G401.6 (cell line): Measurements from ENCODE around the gene ETV5.

Source experiments
- FAIRE-seq: peaks from 2 replicates; lab custom pipeline; 2012; peaks lifted over from hg19 to GRCh38; lab: Jason Lieb, UNC

The ETV5 gene

DNA sequence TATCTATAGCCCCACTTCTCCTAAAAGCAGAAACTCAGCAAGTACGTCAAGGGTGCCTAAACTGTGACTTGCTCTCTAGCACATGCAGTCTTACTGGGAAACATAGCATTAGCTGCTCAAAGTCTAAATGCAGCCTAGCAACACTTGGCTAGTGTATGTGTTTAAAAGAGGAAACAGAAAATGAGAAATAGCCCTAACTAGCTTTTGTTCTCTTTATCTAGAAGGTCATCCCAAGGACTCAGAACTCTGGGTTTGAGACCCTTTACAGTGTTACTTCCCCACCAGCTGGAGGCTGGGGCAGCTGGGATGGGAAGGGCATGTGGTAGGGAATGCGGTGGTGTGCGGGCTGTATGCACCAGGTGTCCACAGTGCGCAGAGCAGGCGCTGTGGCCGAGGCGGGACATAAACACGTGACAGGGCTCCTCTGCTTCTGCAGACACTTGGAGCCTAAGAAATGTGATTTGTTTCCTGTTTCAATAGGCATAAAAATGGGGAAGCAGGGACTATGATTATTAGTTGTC is 13.3 kb downstream of the ETV5 start:
- FAIRE-seq, result no peak

DNA sequence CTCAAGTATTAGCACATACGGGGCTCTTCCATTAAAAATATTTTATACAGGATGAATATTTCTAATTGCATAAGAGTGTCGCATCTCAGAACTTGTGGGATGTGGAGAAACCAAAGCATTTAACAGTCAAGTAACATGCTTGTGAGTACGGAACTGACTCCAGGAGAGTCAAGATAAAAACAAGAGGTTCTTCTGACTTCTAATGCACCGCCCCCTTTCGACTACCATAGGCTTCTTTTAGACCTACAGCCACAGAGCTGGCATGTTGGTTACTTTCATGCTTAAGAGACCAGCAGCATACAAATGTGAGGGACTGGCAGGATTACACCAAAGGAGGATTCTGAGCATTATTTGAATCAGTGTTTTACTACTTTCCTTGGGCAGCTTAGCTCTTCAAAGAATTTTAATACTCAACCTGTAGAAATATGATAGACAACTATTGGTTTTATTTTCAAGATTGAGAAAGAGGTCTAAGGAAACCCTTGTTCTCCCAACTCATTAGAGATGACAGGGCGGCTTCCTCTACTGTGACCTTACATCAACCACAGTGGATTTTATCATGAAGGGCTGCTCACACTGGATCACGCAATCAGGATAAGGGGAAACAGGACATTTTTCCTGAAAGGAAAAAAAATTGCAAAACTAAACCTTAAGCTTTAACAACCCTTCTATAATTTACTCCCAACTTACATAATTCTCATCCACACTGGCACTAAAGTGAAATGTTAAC is 14.0 kb downstream of the ETV5 start:
- no peak for FAIRE-seq

DNA sequence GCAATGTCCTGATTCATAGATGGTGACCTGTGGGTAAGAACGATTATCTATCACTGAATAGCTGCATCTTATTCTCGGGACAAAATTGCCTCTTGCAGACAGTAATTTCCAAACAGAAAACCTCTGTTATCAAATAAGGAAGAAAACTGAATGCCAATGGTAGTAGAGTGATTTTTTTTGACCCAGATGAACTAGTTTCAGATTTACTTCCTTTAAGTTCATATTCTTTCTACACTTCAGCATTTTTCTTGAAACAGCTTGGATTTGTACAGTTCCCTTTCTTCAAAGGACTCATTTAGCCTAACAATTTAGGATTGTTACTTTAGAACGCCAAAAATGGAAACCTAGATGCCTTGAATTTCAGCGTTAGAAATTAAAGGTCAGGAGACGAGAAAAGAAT is 14.6 kb downstream of the ETV5 start:
- no peak for FAIRE-seq

DNA sequence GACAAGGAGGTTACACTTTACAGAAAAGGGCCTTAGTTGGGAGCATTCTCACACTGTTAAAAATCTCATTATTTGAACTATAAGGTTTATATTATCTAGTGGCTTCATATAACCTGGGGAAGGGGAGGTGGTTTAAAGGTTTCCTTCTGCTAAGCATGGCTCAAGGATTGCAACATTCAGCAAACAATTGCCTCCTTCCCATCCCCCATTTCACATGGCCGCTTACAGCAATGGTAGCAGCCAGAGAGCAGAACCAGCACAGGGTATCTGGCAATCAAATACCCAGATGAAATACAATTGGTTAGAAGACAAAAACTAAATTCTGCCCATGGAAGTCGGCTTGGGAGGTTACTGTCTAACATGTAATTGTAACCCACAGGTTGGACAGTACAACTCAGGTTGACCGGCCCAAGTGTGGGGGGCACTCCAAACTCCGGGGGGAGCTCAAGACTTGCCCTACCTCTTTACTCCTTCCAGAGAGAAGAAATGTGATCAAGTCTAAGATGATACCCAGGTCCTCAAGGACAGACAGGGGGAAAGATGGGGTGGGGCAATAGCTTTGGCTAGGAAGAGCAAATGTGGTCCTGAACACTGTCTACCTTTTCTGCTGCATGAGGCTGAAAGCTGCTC is 15.5 kb downstream of the ETV5 start:
- FAIRE-seq, result no peak

DNA sequence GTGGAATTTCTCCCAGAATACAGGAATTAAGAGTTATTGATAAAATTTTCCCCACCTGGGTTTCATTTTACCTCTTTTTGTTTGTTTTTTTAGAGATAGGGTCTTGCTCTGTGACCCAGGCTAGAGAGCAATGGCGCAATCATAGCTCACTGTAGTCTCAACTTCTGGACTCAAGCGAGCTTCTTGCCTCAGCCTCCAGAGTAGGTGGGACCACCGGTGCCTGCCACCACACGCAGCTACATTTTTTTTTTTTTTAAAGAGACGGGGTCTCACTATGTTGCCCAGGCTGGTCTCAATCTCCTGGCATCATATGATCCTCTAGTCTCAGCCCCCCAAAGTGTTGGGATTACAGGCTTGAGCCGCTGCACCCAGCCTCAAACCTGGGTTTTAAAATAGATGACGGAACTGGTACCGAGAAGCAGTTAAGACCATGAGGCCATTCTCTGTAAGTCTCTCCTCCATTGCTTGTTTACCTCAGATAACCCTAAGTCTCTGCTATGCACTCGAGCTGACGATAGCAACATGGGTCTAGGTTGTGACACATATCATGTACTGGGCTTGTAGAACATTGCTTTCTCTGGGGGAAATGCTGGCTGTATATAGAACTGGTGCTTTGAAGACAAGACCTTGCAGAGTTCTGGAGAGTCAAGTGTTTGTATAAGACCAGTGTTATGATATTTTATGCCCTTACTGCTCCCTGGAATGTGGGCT is 16.4 kb downstream of the ETV5 start:
- no peak for FAIRE-seq

DNA sequence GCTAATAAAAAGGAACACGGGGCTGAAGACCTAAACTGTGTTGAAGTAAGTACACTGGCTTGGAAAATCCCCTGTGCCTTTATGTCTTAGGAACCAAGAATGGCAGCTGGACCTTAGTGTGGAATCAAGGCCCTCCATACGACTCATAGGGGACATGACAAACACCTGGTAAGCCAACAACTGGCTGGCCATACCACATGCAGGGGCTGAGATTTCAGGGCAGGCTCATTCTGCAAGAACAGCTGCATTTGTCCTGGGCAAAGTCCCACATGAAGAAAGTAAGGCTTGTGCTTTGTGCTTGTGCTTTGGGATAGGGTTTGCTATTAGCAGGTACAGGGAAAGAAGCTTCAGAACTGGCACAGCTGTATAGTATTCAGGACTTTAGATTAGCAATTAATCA is 18.0 kb downstream of the ETV5 start:
- FAIRE-seq, result no peak

DNA sequence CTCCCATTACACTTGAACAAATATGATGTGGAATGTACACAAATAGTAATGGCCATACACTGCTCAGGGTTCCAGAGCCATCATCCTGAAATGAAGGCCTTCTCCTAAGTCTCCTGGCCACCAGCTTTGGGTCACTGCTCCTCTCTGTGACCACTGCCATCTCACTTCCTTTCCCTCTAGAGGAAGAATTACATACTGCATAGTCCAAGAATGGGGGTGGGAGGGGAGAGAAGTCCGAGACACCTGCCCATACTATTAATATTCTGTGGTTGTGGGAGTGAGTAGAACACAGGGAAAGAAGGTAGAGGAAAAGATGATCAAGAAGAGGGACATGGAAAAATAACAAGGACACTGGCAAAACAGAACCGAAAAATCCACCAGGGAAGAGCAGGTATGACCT is 20.6 kb downstream of the ETV5 start:
- no peak for FAIRE-seq

DNA sequence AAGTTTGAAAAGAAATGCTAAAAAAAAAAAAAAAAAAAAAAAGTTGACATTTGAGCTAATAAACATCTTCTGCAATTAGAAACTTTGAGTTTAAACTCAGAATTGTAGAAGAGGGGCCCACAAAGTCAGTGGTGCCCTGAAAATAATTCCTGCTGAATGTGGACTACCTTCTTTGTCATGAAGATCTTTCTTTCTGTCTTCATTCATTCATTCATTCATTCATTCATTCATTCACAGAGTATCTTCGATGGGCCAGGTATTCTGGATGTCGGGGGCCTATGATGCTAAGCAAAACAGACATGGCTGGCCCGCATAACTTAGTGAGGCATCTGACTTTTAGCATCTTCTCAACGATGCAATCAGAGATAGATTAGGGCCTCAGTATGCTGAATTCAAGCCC is 24.6 kb downstream of the ETV5 start:
- FAIRE-seq, result no peak

DNA sequence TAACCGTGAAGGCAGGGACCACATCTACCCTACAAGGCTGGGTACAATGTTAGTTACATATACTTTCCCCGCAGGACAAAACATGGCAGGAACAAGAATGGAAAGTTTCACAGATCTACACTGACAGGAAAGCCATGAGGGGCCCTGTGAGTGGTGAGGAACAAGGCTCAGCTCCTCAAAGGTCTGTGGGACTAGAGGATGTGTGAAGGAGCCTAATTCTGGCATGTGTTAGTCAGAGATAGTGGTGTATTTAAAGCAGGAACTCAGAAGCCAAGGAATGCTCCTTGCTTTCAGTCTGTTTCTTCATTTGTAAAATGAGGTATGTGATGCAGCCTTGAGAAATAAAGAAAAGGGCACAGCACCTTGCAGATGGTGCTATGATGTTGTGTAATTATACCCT is 25.1 kb downstream of the ETV5 start:
- no peak for FAIRE-seq

DNA sequence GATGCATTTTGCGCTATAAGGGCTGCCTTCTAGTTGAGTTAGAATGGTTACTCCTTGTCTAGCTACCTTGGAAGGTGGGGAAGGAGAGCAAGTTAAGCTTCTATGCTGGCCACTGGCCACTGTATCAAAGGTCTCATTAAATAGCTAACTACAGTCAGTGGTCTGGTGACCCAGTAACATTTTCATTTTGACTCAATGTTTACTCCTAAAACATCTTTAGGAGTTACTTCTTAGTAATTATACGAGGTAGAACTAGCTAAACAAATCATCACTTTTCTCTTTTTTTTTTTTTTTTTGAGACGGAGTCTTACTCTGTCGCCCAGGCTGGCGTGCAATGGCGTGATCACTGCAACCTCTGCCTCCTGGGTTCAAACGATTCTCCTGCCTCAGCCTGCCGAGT is 26.7 kb downstream of the ETV5 start:
- no peak for FAIRE-seq

DNA sequence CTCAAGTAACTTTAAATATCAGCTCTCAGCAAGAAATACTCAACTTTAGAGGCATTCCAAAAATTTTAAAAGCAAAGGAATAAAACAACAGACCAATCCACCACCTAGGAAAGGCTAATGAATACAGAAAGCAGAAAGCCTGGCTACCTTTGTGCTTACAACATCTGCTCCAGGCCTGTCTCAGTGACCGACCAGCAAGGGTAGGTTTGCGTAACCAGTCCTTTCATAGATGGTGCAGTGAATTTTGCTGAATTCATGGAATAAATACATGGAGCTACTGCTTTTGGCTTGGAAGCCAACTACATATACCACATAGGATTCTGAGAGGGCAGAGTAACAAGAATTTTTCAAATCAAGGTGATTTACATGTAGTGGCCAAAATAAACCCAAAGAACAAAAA is 27.2 kb downstream of the ETV5 start:
- no peak for FAIRE-seq

DNA sequence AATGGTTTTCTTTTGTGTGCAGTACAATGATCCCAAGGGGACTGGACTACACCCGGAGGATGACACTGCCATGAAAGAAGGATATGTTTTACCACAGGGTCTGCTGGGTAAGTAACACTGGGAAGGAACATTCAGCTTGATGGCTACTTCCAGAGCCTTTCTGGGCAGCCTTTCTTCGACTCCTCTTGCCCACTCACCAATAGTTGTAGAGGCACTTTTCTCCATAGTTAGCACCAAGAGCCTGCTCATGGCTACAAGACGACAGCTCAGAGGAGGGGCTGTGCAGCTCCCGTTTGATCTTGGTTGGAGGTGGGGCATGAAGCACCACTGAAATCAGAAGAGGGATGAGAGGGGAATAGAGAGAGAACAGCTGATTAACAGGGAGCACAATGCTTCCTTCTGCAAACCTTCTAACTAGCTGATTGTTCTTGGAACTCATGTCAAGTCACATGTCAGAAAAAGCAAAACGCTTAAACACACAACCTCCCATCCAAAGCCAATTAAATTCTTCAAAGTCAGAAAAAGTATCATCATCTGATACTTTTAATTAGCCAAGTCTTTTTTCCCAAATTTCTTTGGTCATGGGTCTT is 27.9 kb downstream of the ETV5 start:
- FAIRE-seq, result no peak

DNA sequence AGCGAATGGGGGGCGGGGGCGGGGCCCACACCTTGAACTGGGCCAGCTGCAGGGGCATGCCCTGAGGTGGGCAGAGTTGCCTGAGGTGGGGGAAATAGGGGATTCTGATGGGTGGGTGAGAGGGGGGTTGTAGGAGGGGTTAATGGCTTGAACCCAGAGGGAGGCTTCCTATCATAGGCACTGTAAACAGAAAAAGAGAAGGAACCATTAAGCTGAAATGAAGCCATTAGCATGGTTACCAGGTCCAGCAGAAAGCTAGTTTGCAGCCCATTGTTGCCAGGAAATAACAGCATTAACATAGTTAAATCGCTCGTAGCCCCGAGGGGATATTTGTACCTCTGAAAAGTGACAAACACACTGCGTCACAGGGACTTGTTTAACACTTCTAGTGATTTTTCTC is 29.0 kb downstream of the ETV5 start:
- FAIRE-seq, result no peak

DNA sequence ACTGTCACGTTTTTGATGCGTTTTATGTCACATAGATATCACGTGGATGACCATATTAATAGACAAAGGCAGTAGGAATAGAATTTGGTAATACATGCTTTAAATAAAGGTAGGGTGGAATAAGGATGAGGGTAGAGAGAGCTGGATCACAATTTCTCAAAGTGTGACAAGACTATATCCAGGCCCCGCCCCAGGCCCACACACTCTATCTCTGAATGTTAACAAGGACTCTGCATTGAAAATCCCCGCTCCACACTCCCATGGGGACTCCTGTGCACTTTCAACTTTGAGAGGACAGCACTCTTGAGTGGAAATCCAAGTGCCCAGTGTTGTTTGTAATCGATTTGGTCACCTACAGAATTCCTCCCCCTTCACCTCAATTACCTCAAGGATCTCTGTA is 31.4 kb downstream of the ETV5 start:
- no peak for FAIRE-seq

DNA sequence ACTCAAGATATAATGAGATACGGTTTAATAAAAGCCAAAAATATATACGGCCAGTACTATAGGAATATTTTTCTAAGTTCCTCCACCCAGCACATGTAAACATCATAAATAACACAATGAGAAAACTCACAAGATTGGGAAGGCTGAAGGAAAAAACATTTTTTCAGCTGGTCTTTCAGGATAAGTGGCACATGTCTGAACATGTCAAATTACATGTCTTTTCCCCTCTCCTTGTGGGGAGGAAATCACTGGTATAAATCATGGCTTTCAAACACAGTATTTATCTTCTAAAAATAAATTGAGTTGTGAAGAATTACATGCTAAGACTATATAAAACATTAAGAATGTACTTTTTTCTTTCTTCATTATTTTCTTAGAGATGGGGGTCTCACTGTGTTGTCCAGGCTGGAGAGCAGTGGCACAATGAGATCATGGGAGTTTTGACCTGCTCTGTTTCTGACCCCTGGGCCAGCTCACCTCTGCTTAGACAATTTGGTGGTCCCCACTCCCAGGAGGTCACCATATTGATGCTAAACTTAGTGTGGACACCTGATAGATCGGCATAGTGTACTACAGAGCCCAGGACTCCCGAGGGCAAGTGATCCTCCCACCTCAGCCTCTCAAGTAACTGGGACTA is 32.8 kb downstream of the ETV5 start:
- FAIRE-seq, result no peak

DNA sequence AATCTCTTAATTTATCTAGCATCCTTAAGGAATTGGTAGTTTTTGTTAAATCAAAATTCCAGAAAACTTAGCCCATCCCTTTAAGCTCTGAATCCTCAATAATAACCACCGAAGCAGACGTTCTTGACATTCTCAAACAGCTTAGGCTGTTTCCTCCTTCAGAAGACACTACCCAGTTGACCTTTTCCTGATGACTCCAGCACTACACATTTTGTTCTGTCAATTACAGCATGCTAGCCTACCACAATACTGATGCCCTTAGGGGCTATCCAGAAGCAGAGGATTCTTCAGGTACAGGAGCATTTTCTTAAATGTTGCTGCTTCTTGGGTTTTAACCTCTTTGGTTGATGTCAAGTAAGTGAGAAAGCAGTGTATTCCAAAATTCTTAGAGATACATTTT is 33.4 kb downstream of the ETV5 start:
- FAIRE-seq, result no peak

DNA sequence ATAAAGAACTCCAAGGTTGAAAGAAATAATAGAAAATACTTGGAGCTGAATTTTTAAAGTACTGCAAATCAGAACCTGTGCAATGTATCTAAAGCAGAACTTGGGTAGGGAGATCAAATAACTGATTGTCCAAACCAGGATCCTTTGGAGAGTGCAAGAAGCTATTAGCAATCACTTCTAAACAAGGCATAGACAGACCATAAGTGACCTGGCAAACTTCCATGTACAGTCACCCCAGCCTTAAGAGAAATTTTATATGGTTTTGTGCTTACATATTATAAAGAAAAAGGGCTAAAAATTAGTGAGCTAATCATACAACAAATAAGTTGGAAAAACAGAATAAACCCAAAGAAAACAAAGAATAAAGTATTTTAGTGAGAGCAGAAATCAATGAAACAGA is 35.2 kb downstream of the ETV5 start:
- FAIRE-seq, result no peak

DNA sequence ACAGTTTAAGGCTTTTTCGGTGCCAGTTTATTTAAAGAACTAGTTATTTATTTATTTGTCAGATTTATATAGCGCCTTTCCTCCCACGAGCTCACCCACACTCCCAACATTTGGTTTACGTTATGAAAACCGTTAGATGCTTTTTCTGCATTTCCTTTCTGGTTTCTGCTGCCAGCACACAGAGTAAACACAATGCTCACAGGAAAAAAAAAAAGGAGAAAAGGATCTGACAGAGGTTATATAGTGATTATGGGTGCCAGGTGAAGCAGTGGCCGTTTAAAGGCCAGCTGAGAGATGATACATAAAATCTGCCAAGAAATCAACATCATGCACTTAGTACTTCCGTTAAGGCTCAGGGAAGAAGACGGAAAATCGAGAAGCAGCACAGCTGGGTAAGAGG is 37.9 kb downstream of the ETV5 start:
- no peak for FAIRE-seq

DNA sequence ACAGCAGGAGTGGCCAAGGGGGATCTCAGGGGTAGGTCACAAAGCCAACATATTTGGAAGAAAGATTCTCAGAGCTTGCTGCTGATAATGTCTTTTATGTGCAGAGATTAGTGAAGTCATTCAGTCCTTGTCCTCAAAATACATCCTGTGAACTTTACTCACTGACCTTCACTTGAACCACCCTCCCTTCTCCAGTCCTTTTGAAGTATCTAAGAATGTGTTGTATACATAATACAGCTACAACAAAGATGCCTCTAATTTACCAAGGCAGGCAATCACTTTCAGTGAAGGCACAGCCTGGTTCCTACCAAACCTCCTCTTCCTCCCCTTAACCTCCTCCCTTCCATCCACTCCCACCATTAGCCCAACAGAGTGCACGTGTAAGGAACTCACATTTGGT is 38.3 kb downstream of the ETV5 start:
- no peak for FAIRE-seq

DNA sequence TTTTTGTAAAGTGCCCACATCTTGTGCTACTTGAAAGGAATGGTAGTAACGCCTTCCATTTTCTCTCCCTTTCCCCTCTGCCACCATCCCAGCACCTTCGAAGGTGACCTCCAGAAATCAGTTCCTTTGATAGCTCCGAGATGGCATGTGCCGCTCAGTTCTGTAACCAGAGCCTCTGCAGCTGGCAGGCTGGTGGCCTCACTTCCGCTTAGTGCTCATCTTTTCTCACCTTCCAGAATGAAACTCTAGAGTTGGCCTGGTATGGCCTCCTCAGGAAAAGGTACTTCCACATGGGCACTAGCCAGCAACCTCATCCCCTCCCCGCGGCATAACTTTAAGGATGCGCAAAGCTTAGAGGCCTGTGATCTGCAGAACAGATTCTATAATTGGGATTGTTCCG is 38.8 kb downstream of the ETV5 start:
- FAIRE-seq, result no peak

DNA sequence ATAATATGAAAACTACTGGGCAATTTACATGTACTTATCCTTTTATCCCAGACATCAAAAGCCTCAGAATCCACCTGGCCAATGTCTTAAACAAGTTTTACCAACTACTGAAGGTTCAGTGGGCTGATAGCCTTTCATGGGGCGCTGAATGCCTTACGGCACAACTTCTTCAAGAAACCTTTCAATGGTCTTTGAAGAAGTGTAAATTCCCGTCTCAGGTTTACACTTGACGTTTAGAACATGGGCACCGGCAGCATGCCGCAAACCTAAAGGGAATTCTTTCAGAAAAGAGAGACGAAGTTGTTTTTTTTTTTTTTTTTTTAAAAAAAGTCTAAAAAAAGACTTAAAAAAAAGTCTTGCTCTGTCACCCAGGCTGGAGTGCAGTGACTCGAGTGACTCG is 39.7 kb downstream of the ETV5 start:
- FAIRE-seq, result no peak

DNA sequence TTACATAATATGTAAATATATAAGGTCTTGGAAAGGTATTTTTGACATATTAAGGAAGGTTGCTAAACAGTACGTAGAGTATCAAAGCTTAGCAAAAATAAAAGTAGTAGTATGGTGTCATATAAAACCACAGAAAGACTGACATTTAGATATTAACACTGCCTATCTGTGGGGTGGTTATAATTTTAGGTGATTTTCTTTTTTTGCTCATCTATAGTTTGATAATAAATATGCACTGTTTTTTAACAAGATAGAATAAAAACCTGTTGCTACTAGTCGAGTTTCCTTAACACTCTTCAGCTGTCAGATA is 40.7 kb downstream of the ETV5 start:
- no peak for FAIRE-seq
